GM12873 (cell line): ENCODE data around the gene IRF5.

ENCODE experiments used
- TF ChIP-seq, protein P1 (sequence below): IDR thresholded peaks from 2 replicates; pipeline ENCODE4 v1.5.1; 2012; ENCODE audit warnings: low read depth, mild to moderate bottlenecking, moderate library complexity, low read length, control low read depth; ENCODE audit not compliant: insufficient read depth; ENCODE audit errors: missing control alignments

IRF5 gene

DNA sequence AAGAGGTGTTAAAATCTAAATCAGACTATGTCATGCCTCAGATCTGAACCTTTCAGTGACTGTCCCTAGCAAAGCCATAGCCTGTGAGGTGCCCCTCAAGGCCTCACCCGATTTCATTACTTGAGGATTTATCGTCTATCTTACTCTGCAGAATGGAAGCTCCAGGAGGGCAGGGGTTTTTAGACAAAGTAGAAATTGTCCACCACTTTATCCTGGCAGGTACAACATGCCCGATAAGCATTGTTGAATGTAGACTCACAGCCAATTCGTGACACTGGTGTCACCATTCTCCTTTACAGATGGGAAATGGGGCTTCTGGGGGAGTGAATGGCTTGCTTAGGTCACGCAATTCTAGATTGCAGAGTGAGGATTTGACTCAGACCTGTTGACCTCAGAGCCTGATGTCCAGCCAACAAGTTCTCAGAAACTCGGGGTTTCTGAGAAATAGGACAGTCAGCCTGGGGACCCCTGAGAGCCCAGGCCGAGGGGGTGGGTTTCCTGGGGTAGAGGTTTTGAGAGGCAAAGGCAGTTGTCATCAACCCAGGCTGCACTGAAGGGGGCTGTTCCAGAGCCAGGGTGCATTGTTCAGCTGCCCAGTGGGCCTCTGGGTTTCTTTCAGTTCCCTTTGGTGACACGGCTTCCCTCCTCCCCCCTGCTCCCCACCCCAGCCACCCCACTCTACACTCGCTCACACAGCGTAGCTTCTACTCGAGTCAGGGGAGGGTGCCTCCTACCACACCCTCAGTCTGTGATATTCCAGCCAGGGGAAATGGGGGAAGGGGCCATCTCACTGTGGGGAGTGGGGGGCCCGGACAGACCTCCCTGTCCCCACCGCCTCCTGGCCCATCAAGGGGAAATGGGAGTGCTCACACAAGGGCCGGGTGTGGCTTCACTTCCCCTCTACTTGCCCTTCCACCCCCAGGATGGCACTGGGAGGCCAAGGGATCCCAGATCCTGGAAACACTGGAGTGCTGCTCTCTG lies 3.1 kb upstream of the IRF5 start:
- TF ChIP-seq, protein P1, sequence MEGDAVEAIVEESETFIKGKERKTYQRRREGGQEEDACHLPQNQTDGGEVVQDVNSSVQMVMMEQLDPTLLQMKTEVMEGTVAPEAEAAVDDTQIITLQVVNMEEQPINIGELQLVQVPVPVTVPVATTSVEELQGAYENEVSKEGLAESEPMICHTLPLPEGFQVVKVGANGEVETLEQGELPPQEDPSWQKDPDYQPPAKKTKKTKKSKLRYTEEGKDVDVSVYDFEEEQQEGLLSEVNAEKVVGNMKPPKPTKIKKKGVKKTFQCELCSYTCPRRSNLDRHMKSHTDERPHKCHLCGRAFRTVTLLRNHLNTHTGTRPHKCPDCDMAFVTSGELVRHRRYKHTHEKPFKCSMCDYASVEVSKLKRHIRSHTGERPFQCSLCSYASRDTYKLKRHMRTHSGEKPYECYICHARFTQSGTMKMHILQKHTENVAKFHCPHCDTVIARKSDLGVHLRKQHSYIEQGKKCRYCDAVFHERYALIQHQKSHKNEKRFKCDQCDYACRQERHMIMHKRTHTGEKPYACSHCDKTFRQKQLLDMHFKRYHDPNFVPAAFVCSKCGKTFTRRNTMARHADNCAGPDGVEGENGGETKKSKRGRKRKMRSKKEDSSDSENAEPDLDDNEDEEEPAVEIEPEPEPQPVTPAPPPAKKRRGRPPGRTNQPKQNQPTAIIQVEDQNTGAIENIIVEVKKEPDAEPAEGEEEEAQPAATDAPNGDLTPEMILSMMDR: no peak

DNA sequence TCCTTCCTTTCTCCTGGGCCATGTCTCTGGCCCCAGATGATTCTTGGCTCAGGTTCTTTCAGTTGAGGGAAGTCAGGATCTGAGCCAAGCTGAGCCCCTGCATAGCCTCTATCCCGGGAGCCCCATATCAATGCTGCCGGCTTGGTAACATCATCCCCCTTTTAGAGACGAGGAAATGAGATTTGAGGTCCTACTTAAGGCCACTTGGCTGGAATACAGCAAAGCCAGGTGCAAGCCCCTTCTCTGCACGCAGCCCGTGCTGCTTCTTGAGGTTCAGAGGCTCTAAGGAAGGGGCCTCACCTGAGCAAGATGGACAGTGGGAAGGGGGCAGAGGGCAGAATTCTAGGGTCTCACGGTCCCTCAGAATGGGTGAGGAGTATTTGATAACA lies 2.4 kb upstream of the IRF5 start:
- TF ChIP-seq, protein P1: no peak

DNA sequence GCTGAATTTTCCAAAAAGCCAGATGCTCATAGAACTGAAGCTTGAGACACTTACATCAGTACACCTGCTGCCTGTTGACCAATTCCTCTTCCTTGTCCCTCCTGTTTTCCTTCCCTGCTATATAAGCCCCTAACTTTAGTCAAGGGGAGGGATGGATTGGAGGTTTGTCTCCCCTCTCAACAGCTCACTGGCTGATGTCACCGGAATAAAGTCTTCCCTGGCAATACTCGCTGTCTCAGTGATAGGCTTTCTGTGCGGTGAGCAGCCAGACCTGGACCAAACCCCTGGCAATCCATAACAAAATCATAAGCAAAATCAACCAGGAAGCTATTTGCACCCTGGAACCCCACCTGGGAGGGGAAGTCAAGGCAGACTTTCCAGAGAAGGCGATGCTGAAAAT lies 929 bp upstream of the IRF5 start:
- TF ChIP-seq, protein P1: no peak

DNA sequence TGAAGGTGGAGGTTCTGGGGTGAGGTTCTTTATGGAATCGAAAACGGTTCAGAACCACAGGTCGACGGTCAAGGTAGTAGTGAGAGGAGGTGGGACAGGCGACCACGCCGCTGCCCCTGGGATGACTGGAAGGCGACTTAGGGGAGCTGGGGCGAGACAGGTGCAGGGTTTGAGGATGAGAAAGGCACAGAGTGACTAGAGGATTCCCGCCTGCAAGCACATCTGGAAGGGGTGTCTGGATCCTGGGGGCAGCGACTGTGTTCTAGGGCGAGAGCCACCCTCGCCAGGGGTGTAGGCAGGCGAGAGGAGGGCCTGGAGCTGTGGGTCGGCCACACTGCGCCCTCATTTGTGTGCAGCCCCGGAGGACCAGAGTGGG lies 468 bp upstream of the IRF5 start:
- TF ChIP-seq, protein P1: no peak

DNA sequence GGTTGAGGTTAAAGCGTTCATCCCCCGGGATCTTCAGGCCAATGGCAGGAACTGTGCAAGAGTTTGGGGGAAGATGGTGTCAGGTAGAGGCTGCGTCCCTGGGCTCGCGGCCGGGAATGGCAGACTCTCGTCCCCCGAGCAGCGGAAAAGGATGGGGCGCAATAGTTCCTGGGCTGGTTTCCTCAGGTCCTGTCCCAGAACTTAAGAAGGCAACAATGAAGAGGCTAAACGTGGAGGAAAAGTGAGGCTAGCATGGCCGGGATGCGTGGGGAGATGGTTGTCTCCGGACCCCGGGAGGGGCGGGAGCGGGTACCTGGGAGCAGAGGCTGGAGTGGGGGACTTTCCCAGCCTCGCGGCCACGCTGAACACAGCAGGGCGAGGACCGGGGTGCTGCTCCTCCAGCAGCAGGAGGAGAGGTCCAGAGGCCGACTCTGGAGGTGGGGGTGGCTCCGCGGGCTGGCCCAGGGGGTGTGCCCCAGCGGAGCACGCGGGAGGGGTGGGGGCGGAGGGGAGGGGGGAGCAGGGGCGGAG lies 882 bp downstream of the IRF5 start:
- TF ChIP-seq, protein P1: no peak

DNA sequence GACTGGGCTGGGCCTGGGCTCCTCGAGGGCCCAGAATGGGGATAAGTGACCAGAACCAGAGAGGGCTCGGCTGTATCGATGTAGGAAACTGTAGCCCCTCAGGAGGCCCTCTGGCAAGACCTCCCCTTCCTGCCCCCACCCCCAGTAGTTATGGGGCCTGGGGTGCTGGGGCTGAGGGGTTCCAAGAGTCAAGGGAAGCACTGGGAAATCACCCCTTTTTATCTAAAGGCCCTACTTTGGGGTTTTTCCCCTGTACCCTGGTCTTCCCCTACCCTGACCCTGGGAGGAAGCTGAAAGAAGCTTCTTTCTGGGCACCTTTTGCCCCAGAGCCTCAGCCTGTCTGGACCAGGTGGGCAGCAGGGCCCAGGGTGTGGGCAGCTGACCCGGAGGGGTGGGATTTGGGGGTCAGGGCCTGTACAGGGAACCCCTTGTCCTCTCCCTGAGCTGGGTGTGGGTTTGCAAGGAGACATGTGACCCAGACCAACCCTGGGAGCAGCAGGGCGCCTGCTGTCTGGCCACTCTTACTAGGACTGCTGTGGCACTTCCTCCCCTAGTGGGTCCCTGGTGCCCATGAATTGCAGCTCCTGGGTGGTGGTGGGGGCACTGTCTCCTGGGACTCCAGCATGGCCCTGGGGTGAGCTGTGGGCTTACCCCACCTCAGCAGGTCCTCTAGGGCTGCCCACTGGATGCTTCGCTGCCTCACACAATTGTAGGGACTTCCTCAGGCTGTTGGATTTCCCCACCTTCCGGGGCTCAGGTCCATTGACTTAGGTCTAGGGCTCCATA lies 1.5 kb downstream of the IRF5 start:
- TF ChIP-seq, protein P1: no peak

DNA sequence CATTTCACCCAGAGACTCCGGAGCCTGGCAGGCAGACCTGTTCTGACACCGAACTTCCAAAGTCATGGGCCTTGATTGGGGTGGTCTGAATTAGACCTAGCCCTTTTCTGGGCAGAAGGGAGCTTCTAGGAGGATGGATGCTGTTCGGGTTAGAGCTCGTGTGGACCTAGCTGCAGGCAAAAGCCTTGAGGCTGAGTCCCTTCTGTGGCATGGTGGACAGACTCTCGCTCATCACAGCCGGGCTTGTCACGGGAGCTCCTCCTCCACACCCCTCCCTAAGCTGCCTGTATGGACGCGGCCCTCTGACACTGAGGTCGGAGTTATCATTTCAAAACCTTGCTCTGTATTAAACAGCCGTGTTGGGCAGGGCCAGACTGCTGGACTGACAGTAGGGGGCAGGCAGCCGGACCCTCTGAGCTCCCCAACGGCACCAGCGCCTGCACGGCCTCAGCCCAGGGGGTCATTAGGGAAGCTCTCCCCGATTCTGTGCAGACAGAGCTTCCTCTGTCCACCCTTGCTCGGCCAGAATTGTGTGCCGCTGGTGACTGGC lies 2.2 kb downstream of the IRF5 start:
- TF ChIP-seq, protein P1: no peak
